ENCODE data around the gene SGPP2. TPM values are rescaled to one million over a fixed set of nuclear protein-coding genes. Genes with fewer than 3 reads are reported as not detected.

Gene SGPP2
- total RNA-seq, 2 donors from 2014 or later, result 3.3 to 3.7 TPM

- H3K9me3 ChIP-seq, result no peaks in the 10 kb centered on the region
- TF ChIP-seq POLR2A (IDR thresholded peaks at IDR 0.05), result no peak
- TF ChIP-seq POLR2AphosphoS5 (IDR thresholded peaks at IDR 0.05), result no peak
- TF ChIP-seq, protein P1, sequence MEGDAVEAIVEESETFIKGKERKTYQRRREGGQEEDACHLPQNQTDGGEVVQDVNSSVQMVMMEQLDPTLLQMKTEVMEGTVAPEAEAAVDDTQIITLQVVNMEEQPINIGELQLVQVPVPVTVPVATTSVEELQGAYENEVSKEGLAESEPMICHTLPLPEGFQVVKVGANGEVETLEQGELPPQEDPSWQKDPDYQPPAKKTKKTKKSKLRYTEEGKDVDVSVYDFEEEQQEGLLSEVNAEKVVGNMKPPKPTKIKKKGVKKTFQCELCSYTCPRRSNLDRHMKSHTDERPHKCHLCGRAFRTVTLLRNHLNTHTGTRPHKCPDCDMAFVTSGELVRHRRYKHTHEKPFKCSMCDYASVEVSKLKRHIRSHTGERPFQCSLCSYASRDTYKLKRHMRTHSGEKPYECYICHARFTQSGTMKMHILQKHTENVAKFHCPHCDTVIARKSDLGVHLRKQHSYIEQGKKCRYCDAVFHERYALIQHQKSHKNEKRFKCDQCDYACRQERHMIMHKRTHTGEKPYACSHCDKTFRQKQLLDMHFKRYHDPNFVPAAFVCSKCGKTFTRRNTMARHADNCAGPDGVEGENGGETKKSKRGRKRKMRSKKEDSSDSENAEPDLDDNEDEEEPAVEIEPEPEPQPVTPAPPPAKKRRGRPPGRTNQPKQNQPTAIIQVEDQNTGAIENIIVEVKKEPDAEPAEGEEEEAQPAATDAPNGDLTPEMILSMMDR (IDR thresholded peaks at IDR 0.05), result no peak
- no peak overlapping the region for H3K27ac ChIP-seq
- H3K36me3 ChIP-seq, result no peaks in the 10 kb centered on the region
- 49% methylated on average over 3 of the region's 3 CpGs for WGBS
- no peak for DNase-seq (ENCODE audit: low spot score)
- intact Hi-C loops (cut with DNase I), result no loop called here
- H3K4me1 ChIP-seq (replicated peaks), result no peaks in the 10 kb centered on the region
- no peak overlapping the region for H3K4me3 ChIP-seq
- peaks cover 7% of the 10 kb centered on the region for H3K27me3 ChIP-seq (replicated peaks; ENCODE audit: insufficient read depth)
These were observed 3.4 kb downstream of the SGPP2 start for GRCh38 chr2:222427646-222428301.

DNA sequence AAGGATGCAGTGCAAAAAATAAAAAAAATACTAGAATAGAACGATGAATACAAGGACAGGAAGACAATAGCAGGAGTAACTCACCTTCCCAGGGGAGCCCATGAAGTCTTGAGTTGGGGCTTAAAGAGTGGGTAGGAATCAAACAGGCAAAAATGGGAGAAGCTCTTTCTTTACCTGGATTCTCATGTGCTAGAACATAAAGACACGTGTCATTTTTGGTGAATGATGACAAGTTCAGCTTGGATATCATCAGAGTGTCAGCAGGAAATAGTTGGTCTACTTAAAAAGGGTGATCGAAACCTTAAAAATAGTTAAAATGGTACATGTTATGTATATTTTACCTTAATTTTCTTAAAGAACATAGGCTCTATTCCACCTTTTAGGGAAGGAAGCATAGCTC, 5.7 kb downstream of the SGPP2 start:
- 89% methylated on average over 3 of the region's 3 CpGs for WGBS
- no peak overlapping the region for H3K4me3 ChIP-seq

GRCh38 chr2:222430681-222431080, 6.3 kb downstream of the SGPP2 start:
- intact Hi-C loops (cut with DNase I), result no loop called here
- Histone ChIP-seq H3K27me3 (replicated peaks; ENCODE audit: insufficient read depth) (no peaks in the 10 kb centered on the region), H3K36me3 (no peaks in the 10 kb centered on the region), H3K27ac (no peak overlapping the region), H3K4me3 (no peak overlapping the region), H3K4me1 (replicated peaks) (no peaks in the 10 kb centered on the region), H3K9me3 (no peaks in the 10 kb centered on the region)
- TF ChIP-seq POLR2AphosphoS5 (IDR thresholded peaks at IDR 0.05) (no peak), POLR2A (IDR thresholded peaks at IDR 0.05) (no peak)
- TF ChIP-seq, protein P1 (IDR thresholded peaks at IDR 0.05), result no peak
- DNase-seq (ENCODE audit: low spot score), result no peak

More for the DNA sequence above, 5.7 kb downstream of the SGPP2 start:
- intact Hi-C loops (cut with DNase I), result no loop called here
- no peaks in the 10 kb centered on the region for H3K27me3 ChIP-seq (replicated peaks; ENCODE audit: insufficient read depth)
- no peak overlapping the region for H3K27ac ChIP-seq
- no peaks in the 10 kb centered on the region for H3K9me3 ChIP-seq
- DNase-seq (ENCODE audit: low spot score), result no peak
- no peaks in the 10 kb centered on the region for H3K36me3 ChIP-seq
- TF ChIP-seq, protein P1 (IDR thresholded peaks at IDR 0.05), result no peak
- TF ChIP-seq POLR2A (IDR thresholded peaks at IDR 0.05) (no peak), POLR2AphosphoS5 (IDR thresholded peaks at IDR 0.05) (no peak)
- no peaks in the 10 kb centered on the region for H3K4me1 ChIP-seq (replicated peaks)

- no peaks in the 10 kb centered on the region for H3K4me1 ChIP-seq (replicated peaks)
- H3K27me3 ChIP-seq (replicated peaks; ENCODE audit: insufficient read depth), result no peaks in the 10 kb centered on the region
- no peak overlapping the region for H3K4me3 ChIP-seq
- TF ChIP-seq POLR2AphosphoS5 (IDR thresholded peaks at IDR 0.05), result no peak
- TF ChIP-seq POLR2A (IDR thresholded peaks at IDR 0.05), result no peak
- TF ChIP-seq, protein P1 (IDR thresholded peaks at IDR 0.05), result no peak
- intact Hi-C loops (cut with DNase I), result no loop called here
- WGBS, result 53% methylated on average over 3 of the region's 3 CpGs
- no peaks in the 10 kb centered on the region for H3K36me3 ChIP-seq
- DNase-seq (ENCODE audit: low spot score), result no peak
- H3K9me3 ChIP-seq, result no peaks in the 10 kb centered on the region
- no peak overlapping the region for H3K27ac ChIP-seq
These were observed 7.5 kb downstream of the SGPP2 start for GRCh38 chr2:222431869-222432268.
